HCT116 (cell line): ENCODE measurements around the gene MRPL33. TPM values are rescaled to one million over a fixed set of nuclear protein-coding genes. Genes with fewer than 3 reads are reported as not detected.

Source experiments
- total RNA-seq: library from RNA; stranded (reverse); gene quantifications from one replicate; pipeline ENCODE4 v1.2.1, GENCODE V29; 2021; ENCODE audit not compliant: unreplicated experiment

The MRPL33 gene
- total RNA-seq, 1 experiment from 2014 or later, result 66.3 TPM

Other genes with a start within 250 kb of the MRPL33 start
- gene ZNF512, start 188.7 kb upstream of the MRPL33 start, total RNA-seq, result 33.0 TPM
- gene CCDC121, start 142.7 kb upstream of the MRPL33 start, total RNA-seq, result 2.1 TPM
- gene GPN1, start 142.7 kb upstream of the MRPL33 start, total RNA-seq, result 34.3 TPM
- gene SUPT7L, start 108.1 kb upstream of the MRPL33 start, total RNA-seq, result 25.2 TPM
- 19.8 TPM for gene SLC4A1AP, start 107.8 kb upstream of the MRPL33 start, total RNA-seq
- 2.4 TPM for gene RBKS, start 118.7 kb downstream of the MRPL33 start, total RNA-seq
- gene BABAM2, start 119.0 kb downstream of the MRPL33 start, total RNA-seq, result 23.8 TPM